ENCODE data around the gene ICE2. TPM values are rescaled to one million over a fixed set of nuclear protein-coding genes. Genes with fewer than 3 reads are reported as not detected.

The ICE2 gene
- total and polyA plus RNA-seq, 2 experiments from 2014 or later, result 64.2 to 64.3 TPM

- Mint-ChIP-seq H3K27me3 (ENCODE audit: insufficient read depth, low read depth, poor library complexity) (peaks cover 12% of the 10 kb centered on the region), H3K27ac (peak overlapping the region; percentile 100), H3K9me3 (no peaks in the 10 kb centered on the region), H3K4me1 (peaks cover 16% of the 10 kb centered on the region), H3K4me3 (peak overlapping the region; percentile 99), H3K36me3 (ENCODE audit: low read depth) (peaks cover 14% of the 10 kb centered on the region)
- peaks cover 21% of the 10 kb centered on the region for H3K36me3 ChIP-seq (ENCODE audit: insufficient read depth)
- DNase-seq (ENCODE audit: low spot score) (peak; percentile 39), ATAC-seq (peak; percentile 17)
- peak overlapping the region; percentile 87 for H3K4me3 ChIP-seq
- TF ChIP-seq ZNF331 (CRISPR knock-in tag; IDR thresholded peaks at IDR 0.05; ENCODE audit: low read depth) (no peak), POLR2AphosphoS5 (IDR thresholded peaks at IDR 0.05; ENCODE audit: low read depth) (no peak), NANOG (IDR thresholded peaks at IDR 0.05; ENCODE audit: borderline replicate concordance) (no peak), REST (IDR thresholded peaks at IDR 0.05; ENCODE audit: unreplicated experiment) (no peak), JUNB (IDR thresholded peaks at IDR 0.05; ENCODE audit: unreplicated experiment) (no peak), STAT1 (IDR thresholded peaks at IDR 0.05; ENCODE audit: unreplicated experiment) (no peak), ZNF114 (CRISPR knock-in tag; IDR thresholded peaks at IDR 0.05) (no peak), CTCF (conservative IDR thresholded peaks at IDR 0.05; ENCODE audit: low read depth in 2 of 2) (no peak), ZNF462 (CRISPR knock-in tag; IDR thresholded peaks at IDR 0.05) (no peak), ETS1 (IDR thresholded peaks at IDR 0.05) (no peak), CREB1 (CRISPR knock-in tag; IDR thresholded peaks at IDR 0.05; ENCODE audit: low read depth) (no peak), EZH2phosphoT487 (IDR thresholded peaks at IDR 0.05; ENCODE audit: unreplicated experiment) (no peak), EZH2 (IDR thresholded peaks at IDR 0.05; ENCODE audit: low read depth, unreplicated experiment) (no peak)
- peak overlapping the region; percentile 95 for H3K4me2 ChIP-seq
- no peaks in the 10 kb centered on the region for H3F3A ChIP-seq (replicated peaks; ENCODE audit: low read depth)
- no peaks in the 10 kb centered on the region for H3K9me2 ChIP-seq (ENCODE audit: insufficient read depth)
- H3K27me3 ChIP-seq (ENCODE audit: insufficient read depth), result no peaks in the 10 kb centered on the region
- H2AFZ ChIP-seq, result peak overlapping the region; percentile 96
- H3K79me2 ChIP-seq (replicated peaks; ENCODE audit: insufficient read depth), result peaks cover 27% of the 10 kb centered on the region
- no peaks in the 10 kb centered on the region for H4K20me1 ChIP-seq (replicated peaks; ENCODE audit: insufficient read depth)
- H3K27ac ChIP-seq (ENCODE audit: low read depth), result peak overlapping the region; percentile 93
- H3K4me1 ChIP-seq (ENCODE audit: insufficient read depth), result peaks cover 20% of the 10 kb centered on the region
Measured at GRCh38 chr15:60477916-60478565, 901 bp downstream of the ICE2 start.

All from GM23338 (cell line).